H1 (cell line): ENCODE data around the gene AQP7.

Experiments
- JUND ChIP-seq: IDR thresholded peaks from 2 replicates; pipeline ENCODE4 v1.6.1; 2011; ENCODE audit warnings: mild to moderate bottlenecking, improper control_type of control experiment, low read length
- TF ChIP-seq, protein P1 (sequence below), 3 experiments: IDR thresholded peaks; 1 replicate in 2 of 3; 2 replicates in 1 of 3; pipeline versions ENCODE4 v1.5.1 to v1.6.1; 2011; ENCODE audit warnings: low read length in 3 of 3, mild to moderate bottlenecking in 3 of 3, inconsistent platforms in 2 of 3, low read depth in 1 of 3, moderate library complexity in 1 of 3; ENCODE audit not compliant: insufficient read depth in 1 of 3; ENCODE audit errors: control extremely low read depth in 1 of 3

DNA sequence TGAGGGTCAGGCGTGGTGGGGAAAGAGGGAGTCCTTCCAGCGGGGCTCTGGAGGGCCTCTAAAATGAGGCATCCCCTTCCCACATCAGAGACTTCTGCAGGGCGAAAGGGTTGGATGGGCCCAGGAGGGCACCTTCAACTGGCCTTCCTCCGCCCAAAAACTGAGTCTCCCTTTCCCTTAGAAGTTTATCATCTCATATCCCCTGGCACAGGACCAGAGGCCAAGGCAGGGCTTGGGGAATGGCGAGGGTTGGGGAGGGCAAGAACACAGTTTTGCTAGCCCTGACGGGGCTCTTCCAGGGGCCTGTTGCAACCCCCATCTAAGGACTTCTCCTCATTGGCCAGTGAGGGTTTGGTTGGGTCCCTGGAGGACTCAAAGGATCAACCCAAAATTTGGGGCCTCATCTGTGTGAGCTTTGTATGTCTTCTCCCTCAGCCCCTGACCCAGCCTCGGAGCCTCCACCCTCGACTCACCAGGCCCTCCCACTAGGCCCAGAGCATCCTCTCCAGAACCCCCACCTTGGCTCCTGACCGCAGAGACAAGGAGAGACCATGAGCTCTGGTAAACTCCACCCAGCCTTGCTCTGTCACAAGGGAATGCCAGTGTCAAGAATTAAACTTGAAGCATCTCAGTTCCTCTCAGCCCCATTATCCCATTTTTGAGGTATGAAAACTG lies 24.1 kb downstream of the AQP7 start:
- TF ChIP-seq, protein P1, sequence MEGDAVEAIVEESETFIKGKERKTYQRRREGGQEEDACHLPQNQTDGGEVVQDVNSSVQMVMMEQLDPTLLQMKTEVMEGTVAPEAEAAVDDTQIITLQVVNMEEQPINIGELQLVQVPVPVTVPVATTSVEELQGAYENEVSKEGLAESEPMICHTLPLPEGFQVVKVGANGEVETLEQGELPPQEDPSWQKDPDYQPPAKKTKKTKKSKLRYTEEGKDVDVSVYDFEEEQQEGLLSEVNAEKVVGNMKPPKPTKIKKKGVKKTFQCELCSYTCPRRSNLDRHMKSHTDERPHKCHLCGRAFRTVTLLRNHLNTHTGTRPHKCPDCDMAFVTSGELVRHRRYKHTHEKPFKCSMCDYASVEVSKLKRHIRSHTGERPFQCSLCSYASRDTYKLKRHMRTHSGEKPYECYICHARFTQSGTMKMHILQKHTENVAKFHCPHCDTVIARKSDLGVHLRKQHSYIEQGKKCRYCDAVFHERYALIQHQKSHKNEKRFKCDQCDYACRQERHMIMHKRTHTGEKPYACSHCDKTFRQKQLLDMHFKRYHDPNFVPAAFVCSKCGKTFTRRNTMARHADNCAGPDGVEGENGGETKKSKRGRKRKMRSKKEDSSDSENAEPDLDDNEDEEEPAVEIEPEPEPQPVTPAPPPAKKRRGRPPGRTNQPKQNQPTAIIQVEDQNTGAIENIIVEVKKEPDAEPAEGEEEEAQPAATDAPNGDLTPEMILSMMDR (IDR thresholded peaks at IDR 0.05; ENCODE audit: control extremely low read depth in 1 of 3, insufficient read depth in 1 of 3, low read depth in 1 of 3, low read length in 3 of 3): no peak
- TF ChIP-seq JUND: no peak
